Adrenal gland (tissue), 12 donors: Measurements from ENCODE around the gene MYD88. TPM values are rescaled to one million over a fixed set of nuclear protein-coding genes. Genes with fewer than 3 reads are reported as not detected.

ENCODE experiments used
- DNase-seq, 7 donors: peaks; one replicate each; pipeline ENCODE4 v3.0.0-alpha.2; 2019 to 2020
- H3K27ac ChIP-seq, 5 donors: fragments of 200-600 bp; sonication (generic) in 4 of 5; 1 replicate in 3 of 5; 2 replicates in 2 of 5; pipeline versions ENCODE4 v1.5.1 to v1.8.0; 2016 to 2020; ENCODE audit warnings: mild to moderate bottlenecking in 1 of 5
- H3K27me3 ChIP-seq: fragments of 200-600 bp; 2 replicates; pipeline ENCODE4 v1.8.0; 2021
- H3K36me3 ChIP-seq, 2 donors: fragments of 200-600 bp; replicated peaks in 1 of 2; 1 replicate in 1 of 2; 2 replicates in 1 of 2; pipeline versions ENCODE4 v1.5.1 to v1.8.0; 2018 to 2022
- H3K4me1 ChIP-seq, 2 donors: fragments of 200-600 bp; replicated peaks in 1 of 2; 1 replicate in 1 of 2; 2 replicates in 1 of 2; pipeline versions ENCODE4 v1.5.1 to v1.8.0; 2018 to 2021
- H3K4me3 ChIP-seq, 4 donors: fragments of 200-600 bp; sonication (generic) in 3 of 4; one replicate each; pipeline ENCODE4 v1.5.1; 2016 to 2018
- H3K9me3 ChIP-seq, 3 donors: fragments of 200-600 bp; sonication (generic) in 1 of 3; replicated peaks in 1 of 3; 1 replicate in 2 of 3; 2 replicates in 1 of 3; pipeline versions ENCODE4 v1.5.1 to v1.8.0; 2016 to 2021
- POLR2A ChIP-seq, 2 donors: fragments of 450-650 bp; IDR thresholded peaks; one replicate each; pipeline ENCODE4 v1.6.1; 2017; ENCODE audit warnings: antibody characterized with exemption in 2 of 2, mild to moderate bottlenecking in 2 of 2, moderate library complexity in 1 of 2
- WGBS, 4 donors: extraction: QIAGEN DNeasy Blood & Tissue Kit in 2 of 4; methylation state at CpG; one replicate each; pipeline versions ENCODE4 v1.1.5 to v1.1.7; 2013 to 2017; 5-methylcytosine and 5-hydroxymethylcytosine counted together
- intact Hi-C, 2 donors: fragments of 100-400 bp; cut with DNase I; formaldehyde crosslinking; loops; one replicate each; pipeline versions ENCODE4 v1.14.1 to v1.15.0; 2022 to 2023
- polyA plus RNA-seq, 3 donors: library from polyadenylated mRNA; stranded (reverse); fragments of 200-250 nt in 2 of 3; fragments of 350-450 nt in 1 of 3; fragmentation: Illumina TruSeq in 1 of 3; extraction: RNeasy Lipid Tissue Mini Kit (QIAGEN cat#74804) in 1 of 3; gene quantifications; one replicate each; pipeline ENCODE4 v1.2.3, GENCODE V29; 2013 to 2014
- total RNA-seq, 9 donors: library from RNA; depleted of rRNA in 4 of 9; stranded (reverse); fragments of >200 nt in 4 of 9; fragments of 120-200 nt in 1 of 9; fragmentation: NEBNext Ultra II Directional in 1 of 9; extraction: Animal tissue kit (Norgen Biotek cat#: 25700) in 1 of 9; gene quantifications; one replicate each; pipeline versions ENCODE4 v1.1.0 to v1.2.4, GENCODE V29; 2013 to 2023
- TF ChIP-seq, protein P1 (sequence below), 6 experiments: fragments of 450-650 bp in 4 of 6; fragments of 200-600 bp in 2 of 6; sonication (generic) in 1 of 6; IDR thresholded peaks; 1 replicate in 5 of 6; 2 replicates in 1 of 6; pipeline versions ENCODE4 v1.5.1 to v1.8.0; 2016 to 2021; ENCODE audit warnings: antibody characterized with exemption in 6 of 6, mild to moderate bottlenecking in 2 of 6, moderate library complexity in 1 of 6
- donor health status: healthy with polysubstance abuse.
- donor health status: Bipolar disorder and iron deficiency.
- donor health status: DM: yes; HTN: yes; CAD: no.
- donor health status: DM: no; HTN: no; CAD: no.
- donor health status: DM: no; HTN: no; CAD: no.
- donor health status: DM: yes; HTN: yes; CAD: no.

Gene MYD88
- total and polyA plus RNA-seq, 12 donors, result 3.8 to 46.6 (median 34.7) TPM

DNA sequence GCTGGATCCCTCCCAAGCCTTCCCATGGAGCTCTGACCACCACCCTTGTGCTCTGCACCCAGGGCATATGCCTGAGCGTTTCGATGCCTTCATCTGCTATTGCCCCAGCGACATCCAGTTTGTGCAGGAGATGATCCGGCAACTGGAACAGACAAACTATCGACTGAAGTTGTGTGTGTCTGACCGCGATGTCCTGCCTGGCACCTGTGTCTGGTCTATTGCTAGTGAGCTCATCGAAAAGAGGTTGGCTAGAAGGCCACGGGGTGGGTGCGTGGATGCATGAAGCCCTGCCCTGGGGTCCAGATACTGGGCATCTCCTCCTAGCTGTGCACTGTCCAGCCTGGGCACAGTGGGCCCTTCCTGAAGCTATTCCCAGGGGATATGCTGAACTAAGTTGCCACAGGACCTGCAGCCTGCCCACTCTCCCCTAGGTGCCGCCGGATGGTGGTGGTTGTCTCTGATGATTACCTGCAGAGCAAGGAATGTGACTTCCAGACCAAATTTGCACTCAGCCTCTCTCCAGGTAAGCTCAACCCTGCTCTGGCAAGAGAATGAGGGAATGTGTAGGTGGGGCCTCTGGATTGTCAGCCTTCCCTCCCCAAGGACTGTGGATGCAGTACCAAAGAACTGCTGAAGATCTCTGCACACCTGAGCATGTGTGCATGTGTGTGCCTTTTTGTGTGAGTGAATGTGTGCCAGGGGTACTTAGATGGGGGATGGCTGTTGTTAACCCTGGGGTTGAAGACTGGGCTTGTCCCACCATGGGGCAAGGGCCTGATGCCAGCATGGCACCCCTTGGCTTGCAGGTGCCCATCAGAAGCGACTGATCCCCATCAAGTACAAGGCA, 2.1 kb downstream of the MYD88 start:
- 93 to 97% (median 96%) methylated on average over 4 to 13 of the region's 13 CpGs for WGBS, 4 donors
- H3K36me3 ChIP-seq, result peaks cover 0 to 20% of the 10 kb centered on the region in 2 donors
- TF ChIP-seq POLR2A (IDR thresholded peaks at IDR 0.05), result no peak
- TF ChIP-seq, protein P1, sequence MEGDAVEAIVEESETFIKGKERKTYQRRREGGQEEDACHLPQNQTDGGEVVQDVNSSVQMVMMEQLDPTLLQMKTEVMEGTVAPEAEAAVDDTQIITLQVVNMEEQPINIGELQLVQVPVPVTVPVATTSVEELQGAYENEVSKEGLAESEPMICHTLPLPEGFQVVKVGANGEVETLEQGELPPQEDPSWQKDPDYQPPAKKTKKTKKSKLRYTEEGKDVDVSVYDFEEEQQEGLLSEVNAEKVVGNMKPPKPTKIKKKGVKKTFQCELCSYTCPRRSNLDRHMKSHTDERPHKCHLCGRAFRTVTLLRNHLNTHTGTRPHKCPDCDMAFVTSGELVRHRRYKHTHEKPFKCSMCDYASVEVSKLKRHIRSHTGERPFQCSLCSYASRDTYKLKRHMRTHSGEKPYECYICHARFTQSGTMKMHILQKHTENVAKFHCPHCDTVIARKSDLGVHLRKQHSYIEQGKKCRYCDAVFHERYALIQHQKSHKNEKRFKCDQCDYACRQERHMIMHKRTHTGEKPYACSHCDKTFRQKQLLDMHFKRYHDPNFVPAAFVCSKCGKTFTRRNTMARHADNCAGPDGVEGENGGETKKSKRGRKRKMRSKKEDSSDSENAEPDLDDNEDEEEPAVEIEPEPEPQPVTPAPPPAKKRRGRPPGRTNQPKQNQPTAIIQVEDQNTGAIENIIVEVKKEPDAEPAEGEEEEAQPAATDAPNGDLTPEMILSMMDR (IDR thresholded peaks at IDR 0.05), result no peak
- no peaks in the 10 kb centered on the region for H3K27me3 ChIP-seq
- no peak overlapping the region for H3K27ac ChIP-seq
- peak in 2 of 7 donors; percentile 15 to 54 for DNase-seq
- intact Hi-C loops, result loop anchor here in 1 of 2 donors (10.0 kb wide), 1 partner anchor 344 kb away; no protein-coding TSS in a partner anchor
- H3K4me1 ChIP-seq, result peaks cover 13 to 30% of the 10 kb centered on the region in 2 donors
- H3K4me3 ChIP-seq, result no peak overlapping the region
- H3K9me3 ChIP-seq, result no peaks in the 10 kb centered on the region

DNA sequence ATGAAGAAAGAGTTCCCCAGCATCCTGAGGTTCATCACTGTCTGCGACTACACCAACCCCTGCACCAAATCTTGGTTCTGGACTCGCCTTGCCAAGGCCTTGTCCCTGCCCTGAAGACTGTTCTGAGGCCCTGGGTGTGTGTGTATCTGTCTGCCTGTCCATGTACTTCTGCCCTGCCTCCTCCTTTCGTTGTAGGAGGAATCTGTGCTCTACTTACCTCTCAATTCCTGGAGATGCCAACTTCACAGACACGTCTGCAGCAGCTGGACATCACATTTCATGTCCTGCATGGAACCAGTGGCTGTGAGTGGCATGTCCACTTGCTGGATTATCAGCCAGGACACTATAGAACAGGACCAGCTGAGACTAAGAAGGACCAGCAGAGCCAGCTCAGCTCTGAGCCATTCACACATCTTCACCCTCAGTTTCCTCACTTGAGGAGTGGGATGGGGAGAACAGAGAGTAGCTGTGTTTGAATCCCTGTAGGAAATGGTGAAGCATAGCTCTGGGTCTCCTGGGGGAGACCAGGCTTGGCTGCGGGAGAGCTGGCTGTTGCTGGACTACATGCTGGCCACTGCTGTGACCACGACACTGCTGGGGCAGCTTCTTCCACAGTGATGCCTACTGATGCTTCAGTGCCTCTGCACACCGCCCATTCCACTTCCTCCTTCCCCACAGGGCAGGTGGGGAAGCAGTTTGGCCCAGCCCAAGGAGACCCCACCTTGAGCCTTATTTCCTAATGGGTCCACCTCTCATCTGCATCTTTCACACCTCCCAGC, 2.9 kb downstream of the MYD88 start:
- intact Hi-C loops, result loop anchor here in 1 of 2 donors (10.0 kb wide), 1 partner anchor 343 kb away; no protein-coding TSS in a partner anchor
- peak in 1 of 7 donors; percentile 41 for DNase-seq
- peaks cover 8 to 24% of the 10 kb centered on the region in 2 donors for H3K4me1 ChIP-seq
- H3K36me3 ChIP-seq, result peaks cover 0 to 20% of the 10 kb centered on the region in 2 donors
- no peaks in the 10 kb centered on the region for H3K27me3 ChIP-seq
- H3K27ac ChIP-seq, result no peak overlapping the region
- WGBS, 4 donors, result 86 to 98% (median 94%) methylated on average over 7 of the region's 7 CpGs
- H3K4me3 ChIP-seq, result no peak overlapping the region
- H3K9me3 ChIP-seq, result no peaks in the 10 kb centered on the region
- TF ChIP-seq, protein P1 (IDR thresholded peaks at IDR 0.05), result no peak
- TF ChIP-seq POLR2A (IDR thresholded peaks at IDR 0.05), result no peak

DNA sequence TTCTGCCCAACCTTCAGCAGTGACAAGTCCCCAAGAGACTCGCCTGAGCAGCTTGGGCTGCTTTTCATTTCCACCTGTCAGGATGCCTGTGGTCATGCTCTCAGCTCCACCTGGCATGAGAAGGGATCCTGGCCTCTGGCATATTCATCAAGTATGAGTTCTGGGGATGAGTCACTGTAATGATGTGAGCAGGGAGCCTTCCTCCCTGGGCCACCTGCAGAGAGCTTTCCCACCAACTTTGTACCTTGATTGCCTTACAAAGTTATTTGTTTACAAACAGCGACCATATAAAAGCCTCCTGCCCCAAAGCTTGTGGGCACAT, 3.5 kb downstream of the MYD88 start:
- no peak overlapping the region for H3K27ac ChIP-seq
- DNase-seq, result peak in 1 of 7 donors; percentile 46
- 94 to 100% (median 99%) methylated on average over 2 of the region's 2 CpGs for WGBS, 4 donors
- peaks cover 8 to 24% of the 10 kb centered on the region in 2 donors for H3K4me1 ChIP-seq
- no peak for TF ChIP-seq POLR2A (IDR thresholded peaks at IDR 0.05)
- TF ChIP-seq, protein P1 (IDR thresholded peaks at IDR 0.05), result no peak
- no peaks in the 10 kb centered on the region for H3K27me3 ChIP-seq
- peaks cover 0 to 20% of the 10 kb centered on the region in 2 donors for H3K36me3 ChIP-seq
- H3K9me3 ChIP-seq, result no peaks in the 10 kb centered on the region
- intact Hi-C loops, result loop anchor here in 1 of 2 donors (10.0 kb wide), 1 partner anchor 343 kb away; no protein-coding TSS in a partner anchor
- H3K4me3 ChIP-seq, result no peak overlapping the region

DNA sequence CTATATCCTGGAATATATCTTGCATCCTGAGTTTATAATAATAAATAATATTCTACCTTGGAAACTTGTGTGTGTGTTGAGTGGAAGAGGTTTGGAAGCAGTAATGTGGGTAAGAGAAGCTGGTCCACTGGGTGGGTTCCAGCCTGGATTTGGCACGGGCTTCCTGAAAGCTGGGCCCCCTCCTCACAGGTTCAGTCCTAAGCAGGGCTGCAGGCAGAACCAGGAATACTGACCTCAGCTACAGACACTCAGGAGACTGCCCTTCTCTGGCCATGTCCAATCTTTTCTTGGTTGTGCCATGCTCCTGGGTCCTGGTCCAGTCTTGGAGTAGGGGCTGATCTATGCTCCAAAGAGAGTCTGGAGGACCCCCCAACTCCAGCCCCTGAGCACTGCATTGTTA, 4.5 kb downstream of the MYD88 start:
- TF ChIP-seq POLR2A (IDR thresholded peaks at IDR 0.05), result no peak
- TF ChIP-seq, protein P1 (IDR thresholded peaks at IDR 0.05), result no peak
- no peak overlapping the region for H3K27ac ChIP-seq
- 72 to 90% (median 87%) methylated on average over 1 of the region's 1 CpG for WGBS, 4 donors
- no peaks in the 10 kb centered on the region for H3K27me3 ChIP-seq
- intact Hi-C loops, result loop anchor here in 1 of 2 donors (10.0 kb wide), 1 partner anchor 342 kb away; no protein-coding TSS in a partner anchor
- peaks cover 3 to 19% of the 10 kb centered on the region in 2 donors for H3K4me1 ChIP-seq
- H3K9me3 ChIP-seq, result no peaks in the 10 kb centered on the region
- peak in 1 of 7 donors; percentile 44 for DNase-seq
- H3K4me3 ChIP-seq, result no peak overlapping the region
- H3K36me3 ChIP-seq, result peaks cover 0 to 20% of the 10 kb centered on the region in 2 donors
